ENCODE measurements around the gene DDX39A. TPM values are rescaled to one million over a fixed set of nuclear protein-coding genes. Genes with fewer than 3 reads are reported as not detected.
"Not testable (repeated sequence)": the region's sequence is repeated elsewhere in the genome, so short reads cannot be mapped to it uniquely, and the experiment has no call there.

The DDX39A gene
- polyA plus RNA-seq (ENCODE audit: insufficient read length in 4 of 4), result 10 to 100 TPM; 36.1 to 70.0 (median 53.2) TPM

DNA sequence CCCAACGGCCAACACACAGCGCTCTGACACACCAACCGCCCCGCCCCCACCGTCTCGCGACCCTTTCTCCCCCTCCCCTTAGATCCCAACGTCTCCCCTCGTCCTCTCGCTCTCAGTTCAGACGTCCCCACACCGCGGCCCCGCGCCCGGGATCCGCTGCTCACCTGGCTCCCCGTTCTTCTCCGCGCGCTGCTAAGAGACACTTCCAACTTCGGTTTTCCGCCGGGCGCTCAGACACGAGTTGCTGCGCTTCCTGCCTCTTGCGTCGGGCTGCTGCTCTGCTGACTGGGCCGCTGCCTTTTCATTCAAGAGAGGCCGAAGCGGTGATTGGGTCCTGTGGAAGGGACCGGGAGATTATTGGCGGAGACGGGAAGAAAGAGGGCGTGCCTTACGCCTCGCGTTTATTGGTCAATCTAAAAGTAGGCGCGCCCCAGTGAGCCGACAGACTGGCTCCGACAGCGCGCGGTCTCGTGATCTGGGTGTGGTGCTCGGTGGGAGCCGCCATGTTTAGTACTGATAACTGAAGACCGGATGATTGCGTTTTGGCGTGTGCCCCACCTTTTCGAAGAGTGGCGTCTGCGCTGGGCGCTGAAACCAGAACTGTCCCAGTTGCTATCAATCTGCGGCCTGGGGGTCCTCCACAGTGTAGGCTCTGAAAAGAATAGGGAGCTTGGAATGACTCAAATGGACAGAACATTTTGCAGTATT, at the start of gene DDX39A:
Gene DDX39A (minus strand): TSS at position 236 of the 708 bp plus-strand sequence. CDS start 6,121 bp downstream, outside the sequence.
- DNase-seq (ENCODE audit: low read depth in 4 of 4, low spot score in 3 of 4), result peak; percentile 96 to 99 (median 97)

DNA sequence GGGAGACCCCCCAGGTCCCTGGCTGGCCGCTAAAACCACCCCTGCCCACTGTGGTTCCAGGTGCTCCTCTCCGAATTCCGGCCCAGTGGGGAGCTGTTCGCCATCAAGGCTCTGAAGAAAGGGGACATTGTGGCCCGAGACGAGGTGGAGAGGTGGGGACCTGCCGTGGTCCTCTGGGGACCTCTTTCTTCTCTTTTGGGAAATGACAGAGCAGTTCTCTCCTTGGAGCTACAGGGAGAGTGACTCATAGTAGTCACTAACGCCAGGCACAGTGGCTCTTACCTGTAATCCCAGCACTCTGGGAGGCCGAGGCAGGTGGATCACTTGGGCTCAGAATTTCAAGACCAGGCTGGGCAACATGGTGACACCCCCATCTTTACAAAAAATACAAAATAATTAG, 48.7 kb upstream of the DDX39A start:
- DNase-seq (ENCODE audit: low read depth in 4 of 4, low spot score in 3 of 4), result no peak

DNA sequence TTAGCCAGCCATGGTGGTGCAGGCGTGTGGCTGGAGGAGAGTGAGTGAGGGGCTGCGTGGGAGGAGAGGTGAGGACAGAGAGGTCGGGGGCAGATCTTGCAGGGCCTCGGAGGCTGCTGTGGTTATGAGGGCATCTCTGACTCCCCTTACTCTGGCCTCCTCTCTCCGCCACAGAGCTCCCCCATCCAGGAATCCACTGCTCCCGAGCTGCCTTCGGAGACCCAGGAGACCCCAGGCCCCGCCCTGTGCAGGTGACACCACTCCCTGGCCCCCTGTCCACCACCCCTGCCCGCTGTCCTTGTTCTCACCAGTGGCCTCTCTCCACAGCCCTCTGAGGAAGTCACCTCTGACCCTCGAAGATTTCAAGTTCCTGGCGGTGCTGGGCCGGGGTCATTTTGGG, 48.2 kb upstream of the DDX39A start:
- no peak for DNase-seq (ENCODE audit: low read depth in 4 of 4, low spot score in 3 of 4)

GRCh38 chr19:14463747-14464146, 44.6 kb upstream of the DDX39A start:
- no peak for DNase-seq (ENCODE audit: low read depth in 4 of 4, low spot score in 3 of 4)

DNA sequence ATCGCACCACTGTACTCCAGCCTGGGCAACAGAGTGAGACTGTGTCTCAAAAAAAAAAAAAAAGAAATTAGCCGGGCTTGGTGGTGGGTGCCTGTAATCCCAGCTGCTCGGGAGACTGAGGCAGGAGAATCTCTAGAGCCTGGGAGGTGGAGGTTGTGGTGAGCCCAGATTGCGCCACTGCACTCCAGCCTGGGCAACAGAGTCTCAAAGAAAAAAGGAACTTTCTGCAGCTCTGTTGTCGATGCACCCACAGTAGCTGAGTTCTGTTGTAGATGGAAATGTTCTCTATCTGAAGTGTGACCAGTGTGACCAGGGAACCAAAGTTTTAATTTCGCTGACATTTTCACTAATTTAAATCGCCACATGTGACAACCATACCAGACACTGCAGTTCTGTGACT, 43.3 kb upstream of the DDX39A start:
- not testable (repeated sequence) for DNase-seq (ENCODE audit: low read depth in 4 of 4, low spot score in 3 of 4)

GRCh38 chr19:14460935-14461334, 41.8 kb upstream of the DDX39A start:
- DNase-seq (ENCODE audit: low read depth in 4 of 4, low spot score in 3 of 4), result no peak

- no peak for DNase-seq (ENCODE audit: low read depth in 4 of 4, low spot score in 3 of 4)
Observed at GRCh38 chr19:14459703-14460102, 40.6 kb upstream of the DDX39A start.

- not testable (repeated sequence) for DNase-seq (ENCODE audit: low read depth in 4 of 4, low spot score in 3 of 4)
Observed at GRCh38 chr19:14452303-14452702, 33.2 kb upstream of the DDX39A start.

DNA sequence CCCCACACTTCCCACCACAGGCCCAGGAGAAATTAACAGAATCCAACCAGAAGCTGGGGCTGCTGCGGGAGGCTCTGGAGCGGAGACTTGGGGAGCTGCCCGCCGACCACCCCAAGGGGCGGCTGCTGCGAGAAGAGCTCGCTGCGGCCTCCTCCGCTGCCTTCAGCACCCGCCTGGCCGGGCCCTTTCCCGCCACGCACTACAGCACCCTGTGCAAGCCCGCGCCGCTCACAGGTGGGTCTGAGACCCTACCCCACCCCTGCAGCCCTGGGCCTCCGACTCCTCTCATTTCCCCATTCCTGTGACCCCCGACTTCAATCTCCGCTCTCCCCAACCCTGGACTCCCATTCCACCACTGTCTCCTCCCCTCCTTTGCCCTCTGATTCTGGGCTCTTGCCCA, 31.7 kb upstream of the DDX39A start:
- DNase-seq (ENCODE audit: low read depth in 4 of 4, low spot score in 3 of 4), result no peak

DNA sequence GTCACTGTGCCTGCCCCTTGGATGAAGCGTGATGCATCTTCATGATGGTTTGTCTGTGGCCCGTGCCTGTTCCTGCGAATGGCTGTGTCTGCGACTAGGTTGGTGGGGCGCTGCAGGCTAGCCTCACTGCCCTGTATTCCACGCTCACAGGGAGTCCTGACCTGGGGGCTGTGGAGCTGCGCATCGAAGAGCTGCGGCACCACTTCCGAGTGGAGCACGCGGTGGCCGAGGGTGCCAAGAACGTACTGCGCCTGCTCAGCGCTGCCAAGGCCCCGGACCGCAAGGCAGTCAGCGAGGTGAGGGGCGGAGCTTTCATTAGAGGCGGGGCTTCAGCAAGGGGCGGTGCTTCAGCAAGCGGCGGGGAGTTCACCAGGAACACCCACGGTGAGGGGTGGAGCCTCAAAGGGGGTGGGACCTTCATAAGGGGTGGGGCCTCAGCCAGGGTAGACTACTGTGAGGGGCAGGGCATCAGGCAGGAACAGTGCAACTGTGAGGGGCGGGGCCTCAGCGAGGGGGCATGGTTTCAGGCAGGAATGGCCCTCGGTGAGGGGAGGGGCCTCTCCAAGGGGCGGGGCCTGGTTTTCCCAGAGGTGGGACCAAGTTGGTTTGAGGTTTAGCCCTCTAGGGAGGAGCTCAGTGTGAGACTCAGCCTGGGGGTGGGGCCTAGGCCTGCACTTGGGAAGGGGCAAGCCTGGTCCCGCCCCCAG, 31.2 kb upstream of the DDX39A start:
- no peak for DNase-seq (ENCODE audit: low read depth in 4 of 4, low spot score in 3 of 4)

GRCh38 chr19:14449321-14449720, 30.2 kb upstream of the DDX39A start:
- no peak for DNase-seq (ENCODE audit: low read depth in 4 of 4, low spot score in 3 of 4)

GRCh38 chr19:14446336-14447036, 27.3 kb upstream of the DDX39A start:
- no peak for DNase-seq (ENCODE audit: low read depth in 4 of 4, low spot score in 3 of 4)

DNA sequence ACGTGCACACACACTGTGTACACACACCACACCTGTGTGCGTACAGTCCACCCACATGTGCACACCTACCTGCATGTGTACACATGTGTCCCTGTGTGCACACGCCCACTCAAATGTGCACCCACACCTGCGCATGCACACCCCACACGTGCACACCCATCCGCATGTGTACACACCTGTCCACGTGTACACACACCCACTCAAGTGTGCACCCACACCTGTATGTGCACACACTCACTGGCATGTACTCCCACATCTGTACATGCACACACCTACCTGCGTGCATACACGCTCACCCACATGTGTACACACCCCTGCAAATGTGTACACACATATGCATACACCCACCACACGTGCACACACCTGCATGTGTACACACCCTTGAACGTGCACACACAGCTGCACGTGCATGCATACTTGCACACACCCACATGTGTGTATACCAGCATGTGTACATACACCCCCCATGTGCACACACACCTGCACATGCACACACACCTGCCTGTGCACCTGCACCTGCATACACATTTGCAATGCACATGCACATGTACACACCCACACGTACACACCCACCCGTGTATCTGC, 24.6 kb upstream of the DDX39A start:
- no peak for DNase-seq (ENCODE audit: low read depth in 4 of 4, low spot score in 3 of 4)

- DNase-seq (ENCODE audit: low read depth in 4 of 4, low spot score in 3 of 4), result no peak
Observed at GRCh38 chr19:14442891-14443631, 23.9 kb upstream of the DDX39A start.

DNA sequence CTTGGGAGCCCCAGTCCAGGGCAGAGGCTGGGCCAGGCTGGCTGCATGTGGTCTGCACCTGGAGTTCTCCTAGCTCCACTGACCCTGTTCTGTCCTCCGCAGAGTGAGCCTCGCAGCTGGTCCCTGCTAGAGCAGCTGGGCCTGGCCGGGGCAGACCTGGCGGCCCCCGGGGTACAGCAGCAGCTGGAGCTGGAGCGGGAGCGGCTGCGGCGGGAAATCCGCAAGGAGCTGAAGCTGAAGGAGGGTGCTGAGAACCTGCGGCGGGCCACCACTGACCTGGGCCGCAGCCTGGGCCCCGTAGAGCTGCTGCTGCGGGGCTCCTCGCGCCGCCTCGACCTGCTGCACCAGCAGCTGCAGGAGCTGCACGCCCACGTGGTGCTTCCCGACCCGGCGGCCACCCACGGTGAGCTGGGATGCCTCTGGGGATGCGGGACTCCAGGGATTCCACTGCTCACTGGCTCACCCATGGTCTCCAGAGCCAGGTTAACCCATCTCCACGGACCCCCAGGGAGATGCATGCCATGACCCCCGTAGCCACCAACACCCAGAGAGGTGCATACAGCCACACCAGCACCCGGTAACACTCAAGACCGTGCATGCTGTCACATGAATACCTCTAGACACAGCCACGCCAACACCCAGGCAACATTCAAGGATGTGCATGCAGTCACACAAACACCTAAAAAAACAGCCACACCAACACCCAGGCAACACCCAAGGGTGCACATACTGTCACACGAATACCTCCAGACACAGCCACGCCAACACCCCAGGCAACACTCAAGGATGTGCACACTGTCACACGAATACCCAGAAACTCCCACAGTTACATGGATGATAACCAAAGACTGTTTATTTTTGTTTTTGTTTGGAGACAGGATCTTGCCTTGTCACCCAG, 22.1 kb upstream of the DDX39A start:
- DNase-seq (ENCODE audit: low read depth in 4 of 4, low spot score in 3 of 4), result no peak

DNA sequence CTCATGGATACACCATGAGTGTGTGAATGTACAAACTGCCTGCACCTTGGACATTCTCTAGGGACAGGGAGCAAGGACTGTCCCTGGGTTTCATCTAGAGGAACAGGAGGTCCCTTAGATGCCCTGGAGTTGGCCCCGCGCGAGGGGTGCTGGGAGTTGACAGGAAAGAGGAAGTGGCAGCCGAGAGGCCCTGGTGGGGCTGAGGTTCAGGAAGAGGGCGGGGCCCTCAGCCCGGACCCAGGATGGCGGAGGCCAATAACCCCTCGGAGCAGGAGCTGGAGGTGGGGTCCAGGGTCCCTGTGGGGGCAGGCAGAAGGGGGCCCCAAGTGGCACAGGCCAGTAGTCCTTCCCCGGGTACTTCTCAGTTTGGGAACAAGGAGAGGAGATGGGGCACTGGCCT, 20.9 kb upstream of the DDX39A start:
- DNase-seq (ENCODE audit: low read depth in 4 of 4, low spot score in 3 of 4), result no peak

DNA sequence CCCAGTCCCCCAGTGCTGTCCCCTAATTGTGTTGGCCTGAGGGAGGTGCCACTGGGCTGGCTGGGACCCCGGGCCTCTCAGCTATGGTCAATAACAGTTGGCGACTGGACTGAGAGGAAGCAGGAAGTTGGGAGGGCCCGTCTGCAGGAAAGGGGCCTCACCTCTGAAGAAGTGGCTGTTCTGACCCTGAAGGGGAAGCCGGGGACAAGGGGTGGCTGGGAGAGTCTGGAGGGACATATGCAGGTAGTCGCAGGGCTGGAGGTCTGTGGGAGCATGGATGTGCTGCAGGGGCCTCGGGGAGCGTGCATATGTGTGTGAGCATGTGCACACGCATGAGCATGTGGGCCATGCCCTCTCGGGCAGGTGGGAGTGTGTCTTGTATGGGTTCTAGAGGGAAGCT, 19.9 kb upstream of the DDX39A start:
- DNase-seq (ENCODE audit: low read depth in 4 of 4, low spot score in 3 of 4), result no peak

DNA sequence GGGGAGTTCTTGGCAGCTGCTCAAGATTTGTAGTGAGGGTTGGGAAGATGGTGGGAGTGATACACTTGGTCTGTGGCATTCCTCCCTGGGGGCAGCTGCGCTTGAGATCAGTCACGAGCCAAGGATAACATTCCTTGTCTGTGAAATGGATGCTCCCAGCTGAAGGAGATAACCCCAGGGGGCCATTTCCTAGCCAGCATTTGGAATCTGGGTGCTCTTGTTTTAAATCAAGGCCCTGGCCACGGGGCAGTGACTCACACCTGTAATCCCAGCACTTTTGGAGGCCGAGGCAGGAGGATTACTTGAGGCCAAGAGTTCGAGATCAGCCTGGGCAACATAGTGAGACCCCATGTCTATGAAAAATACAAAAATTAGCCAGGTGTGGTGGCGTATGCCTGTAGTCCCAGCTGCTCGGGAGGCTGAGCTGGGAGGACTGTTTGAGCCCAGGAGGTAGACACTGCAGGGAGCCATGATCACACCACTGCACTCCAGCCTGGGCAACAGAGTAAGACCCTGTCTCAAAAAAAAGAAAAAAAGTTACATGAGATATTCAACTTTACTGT, 18.5 kb upstream of the DDX39A start:
- no peak for DNase-seq (ENCODE audit: low read depth in 4 of 4, low spot score in 3 of 4)

Data from left renal pelvis (tissue), 4 donors.